Endothelial cell of umbilical vein (primary cell): ENCODE measurements around the gene NWD2. TPM values are rescaled to one million over a fixed set of nuclear protein-coding genes. Genes with fewer than 3 reads are reported as not detected.

Source experiments
- BruUV-seq: library from RNA; stranded (reverse); fragments of 400-500 nt; replicated peaks from 2 replicates; lab custom pipeline; 2021; lab: Mats Ljungman, UMichigan
- CTCF ChIA-PET: fragments of 300-600, 350-600 bp; sonication (Branson Sonifier 250); formaldehyde crosslinking; loops from one replicate; lab custom pipeline; 2021; ENCODE audit warnings: antibody characterized with exemption, inconsistent platforms; lab: Charles Lee
- POLR2A ChIA-PET: fragments of 300-600, 350-600 bp; sonication (Branson Sonifier 250); formaldehyde crosslinking; loops from one replicate; lab custom pipeline; 2021; ENCODE audit warnings: antibody characterized with exemption, inconsistent platforms; lab: Charles Lee
- DNase-seq: peaks from one replicate; pipeline ENCODE4 v3.0.0-alpha.2; 2011; ENCODE audit warnings: low read depth, low spot score
- FAIRE-seq: peaks from 2 replicates; lab custom pipeline; 2011; peaks lifted over from hg19 to GRCh38; lab: Jason Lieb, UNC
- H2AFZ ChIP-seq: 2 replicates; pipeline ENCODE4 v1.6.0; 2012; ENCODE audit warnings: low read depth, low read length, control low read depth, inconsistent platforms
- H3K27ac ChIP-seq: 2 replicates; pipeline ENCODE4 v1.5.1; 2011; ENCODE audit warnings: low read depth, mild to moderate bottlenecking, control low read depth, low read length, moderate library complexity; ENCODE audit not compliant: insufficient read depth
- H3K27me3 ChIP-seq, 2 experiments: 2 replicates each; pipeline versions ENCODE4 v1.6.0 to v1.6.1; 2011; ENCODE audit warnings: low read length in 2 of 2, mixed read lengths in 1 of 2; ENCODE audit not compliant: control insufficient read depth in 2 of 2, insufficient read depth in 2 of 2
- H3K36me3 ChIP-seq, 2 experiments: 2 replicates in 1 of 2; 3 replicates in 1 of 2; pipeline ENCODE4 v1.5.1; 2011; ENCODE audit warnings: low read length in 2 of 2, mild to moderate bottlenecking in 1 of 2, moderate library complexity in 1 of 2; ENCODE audit not compliant: control insufficient read depth in 2 of 2, insufficient read depth in 2 of 2; ENCODE audit errors: extremely low read depth in 1 of 2
- H3K4me1 ChIP-seq: 3 replicates; pipeline ENCODE4 v1.5.1; 2011; ENCODE audit warnings: mild to moderate bottlenecking, low read length; ENCODE audit not compliant: control insufficient read depth, insufficient read depth; ENCODE audit errors: extremely low read depth
- H3K4me2 ChIP-seq: 2 replicates; pipeline ENCODE4 v1.6.1; 2011; ENCODE audit warnings: low read length, control low read depth, mixed read lengths; ENCODE audit not compliant: insufficient read depth
- H3K4me3 ChIP-seq, 3 experiments: fragments of 200-600 bp in 1 of 3; sonication (generic), shearing (Covaris generic) in 1 of 3; replicated peaks in 1 of 3; 2 replicates each; pipeline ENCODE4 v1.5.1; 2011 to 2016; ENCODE audit warnings: control low read depth in 3 of 3, low read length in 3 of 3, mild to moderate bottlenecking in 2 of 3, inconsistent platforms in 1 of 3, low read depth in 1 of 3, moderate library complexity in 1 of 3; ENCODE audit not compliant: insufficient read depth in 1 of 3
- H3K79me2 ChIP-seq: 2 replicates; pipeline ENCODE4 v1.6.0; 2012; ENCODE audit warnings: low read length, inconsistent platforms; ENCODE audit not compliant: control insufficient read depth, insufficient read depth
- H3K9ac ChIP-seq: replicated peaks from 2 replicates; pipeline ENCODE3; 2011; ENCODE audit warnings: low read length, control low read depth; ENCODE audit not compliant: insufficient read depth; ENCODE audit errors: extremely low read depth
- H3K9me1 ChIP-seq: replicated peaks from 3 replicates; pipeline ENCODE4 v1.6.0; 2011; ENCODE audit warnings: mild to moderate bottlenecking, low read length; ENCODE audit not compliant: control insufficient read depth, insufficient read depth; ENCODE audit errors: extremely low read depth
- H3K9me3 ChIP-seq: replicated peaks from 2 replicates; pipeline ENCODE4 v1.5.1; 2012; ENCODE audit warnings: low read length, inconsistent platforms; ENCODE audit not compliant: control insufficient read depth, insufficient read depth
- H4K20me1 ChIP-seq: replicated peaks from 2 replicates; pipeline ENCODE3; 2011; ENCODE audit warnings: mild to moderate bottlenecking, low read length; ENCODE audit not compliant: control insufficient read depth, insufficient read depth; ENCODE audit errors: extremely low read depth
- CTCF ChIP-seq, 2 donors: IDR thresholded peaks; 1 replicate in 1 of 2; 2 replicates in 1 of 2; pipeline ENCODE4 v1.5.1; 2011; ENCODE audit warnings: low read length in 2 of 2, mild to moderate bottlenecking in 2 of 2, moderate library complexity in 2 of 2, control low read depth in 1 of 2, inconsistent platforms in 1 of 2, low read depth in 1 of 2; ENCODE audit not compliant: insufficient read depth in 1 of 2; ENCODE audit errors: extremely low read depth in 1 of 2
- FOS ChIP-seq: IDR thresholded peaks from 2 replicates; pipeline ENCODE4 v1.6.1; 2011; ENCODE audit warnings: mild to moderate bottlenecking, low read length, moderate library complexity, borderline replicate concordance; ENCODE audit not compliant: insufficient read depth
- JUN ChIP-seq: IDR thresholded peaks from 2 replicates; pipeline ENCODE4 v1.6.1; 2011; ENCODE audit warnings: borderline replicate concordance, low read depth; ENCODE audit not compliant: insufficient read length, insufficient read depth
- MAX ChIP-seq: IDR thresholded peaks from 2 replicates; pipeline ENCODE4 v1.6.1; 2011; ENCODE audit not compliant: insufficient read depth, insufficient read length
- POLR2AphosphoS5 ChIP-seq: IDR thresholded peaks from 2 replicates; pipeline ENCODE4 v1.6.1; 2012; ENCODE audit warnings: low read depth, mild to moderate bottlenecking, control low read depth, low read length, moderate library complexity; ENCODE audit not compliant: insufficient read depth
- dilution Hi-C: fragments of 300-500 bp; cut with MboI; formaldehyde crosslinking; loops from one replicate; pipeline ENCODE4 v1.15.0; 2019; ENCODE audit warnings: low sequenced_read_pairs; ENCODE audit not compliant: extremely low pct_ligation_motif_present
- intact Hi-C: fragments of 100-400 bp; cut with micrococcal nuclease; formaldehyde crosslinking; loops from one replicate; pipeline ENCODE4 v1.10.0; 2022
- polyA plus RNA-seq, 4 experiments: library from polyadenylated mRNA; depleted of rRNA in 3 of 4; stranded (reverse) in 3 of 4; unstranded in 1 of 4; fragments of >200 nt; gene quantifications; 2 replicates each; pipeline versions ENCODE4 v1.2.1 to v1.2.3, GENCODE V29; 2011 to 2012; ENCODE audit warnings: missing spikeins in 1 of 4
- total RNA-seq: library from RNA; stranded (reverse); gene quantifications from 2 replicates; pipeline ENCODE4 v1.2.3, GENCODE V29; 2021

Gene NWD2
- total and polyA plus RNA-seq, 2 donors (not counting 3 experiments of a cell fraction or from before 2014, with no cell fraction given): not detected

GRCh38 chr4:37442062-37442323 lies 197.4 kb downstream of the NWD2 start:
- dilution Hi-C loops: no loop called here

More at GRCh38 chr4:37442062-37442323, 197.4 kb downstream of the NWD2 start:
- intact Hi-C loops: no loop called here
- Histone ChIP-seq H2AFZ (no peak overlapping the region), H3K4me2 (no peak overlapping the region), H3K4me1 (no peaks in the 10 kb centered on the region), H3K4me3 (no peak overlapping the region), H3K9me1 (no peaks in the 10 kb centered on the region), H3K27ac (no peak overlapping the region), H3K9ac (no peak overlapping the region), H3K27me3 (peaks cover 0 to 2% of the 10 kb centered on the region in 2 experiments), H4K20me1 (no peaks in the 10 kb centered on the region), H3K79me2 (no peaks in the 10 kb centered on the region), H3K36me3 (no peaks in the 10 kb centered on the region), H3K9me3 (no peaks in the 10 kb centered on the region)
- DNase-seq (no peak), FAIRE-seq (no peak)
- BruUV-seq: no TSS peak
- no peak for TF ChIP-seq POLR2AphosphoS5
- TF ChIP-seq FOS: no peak
- TF ChIP-seq JUN: no peak
- no peak for TF ChIP-seq MAX
- no peak for TF ChIP-seq CTCF (IDR thresholded peaks at IDR 0.05; ENCODE audit: extremely low read depth in 1 of 2, insufficient read depth in 1 of 2, low read depth in 1 of 2, low read length in 2 of 2)
- ChIA-PET POLR2A (no interaction called here), CTCF (interaction anchor here (1.1 to 4.2 kb wide), 3 partner anchors 12 to 125 kb away, joined by 3 to 23 read pairs (median 4); a partner anchor contains a TSS)
